PC-3 (cell line): ENCODE results near the gene STAG1.

Experiments
- CTCF ChIP-seq: fragments of 300-600 bp; sonication (generic); conservative IDR thresholded peaks from 2 replicates; pipeline ENCODE4 v1.5.1; 2017; ENCODE audit warnings: antibody characterized with exemption, low read depth, mild to moderate bottlenecking, low read length
- EZH2 ChIP-seq: fragments of 300-600 bp; sonication (generic); IDR thresholded peaks from one replicate; pipeline ENCODE4 v1.6.1; 2017; ENCODE audit warnings: antibody characterized with exemption, mild to moderate bottlenecking, low read length; ENCODE audit not compliant: unreplicated experiment

- TF ChIP-seq CTCF, result no peak
- no peak for TF ChIP-seq EZH2
Observed at GRCh38 chr3:136427236-136427635, 324.9 kb downstream of the STAG1 start.
